HepG2 (cell line): ENCODE results near the gene MAP2K2. TPM values are rescaled to one million over a fixed set of nuclear protein-coding genes. Genes with fewer than 3 reads are reported as not detected.

Source experiments
- HIVEP1 ChIP-seq: sonication (generic); formaldehyde crosslinking; IDR thresholded peaks from 2 replicates; pipeline ENCODE4 v1.4.0; 2020; ENCODE audit warnings: mild to moderate bottlenecking, missing genetic modification reagents
- KDM2A ChIP-seq: sonication (generic); formaldehyde crosslinking; IDR thresholded peaks from 2 replicates; pipeline ENCODE4 v1.4.0; 2020; ENCODE audit warnings: low read depth, missing genetic modification reagents, borderline replicate concordance
- MEIS1 ChIP-seq: sonication (generic); formaldehyde crosslinking; IDR thresholded peaks from 2 replicates; pipeline ENCODE4 v1.9.0; 2021; ENCODE audit warnings: mild to moderate bottlenecking, missing genetic modification reagents, moderate library complexity, borderline replicate concordance
- NBN ChIP-seq: fragments of 450-650 bp; conservative IDR thresholded peaks from 2 replicates; pipeline ENCODE4 v1.6.1; 2017
- ZNF101 ChIP-seq: sonication (generic); formaldehyde crosslinking; IDR thresholded peaks from 2 replicates; pipeline ENCODE4 v1.4.0; 2020; ENCODE audit warnings: mild to moderate bottlenecking, low read depth, missing genetic modification reagents, borderline replicate concordance
- ZNF225 ChIP-seq: sonication (generic); formaldehyde crosslinking; IDR thresholded peaks from 2 replicates; pipeline ENCODE4 v1.4.0; 2020; ENCODE audit warnings: mild to moderate bottlenecking, missing genetic modification reagents
- polyA plus RNA-seq, 8 experiments: library from polyadenylated mRNA; depleted of rRNA in 3 of 8; stranded (reverse) in 7 of 8; unstranded in 1 of 8; fragments of >200 nt; fragmentation: Illumina TruSeq in 4 of 8; extraction: Trizol in 4 of 8; gene quantifications; 2 replicates each; pipeline versions ENCODE4 v1.2.1 to v1.2.3, GENCODE V29; 2011 to 2016; ENCODE audit warnings: low read depth in 4 of 8, missing spikeins in 1 of 8, mixed read lengths in 1 of 8; ENCODE audit not compliant: insufficient read depth in 1 of 8
- total RNA-seq, 5 experiments: library from RNA; depleted of rRNA; stranded (reverse); fragments of >200 nt; fragmentation: Illumina TruSeq; extraction: Trizol; gene quantifications; 2 replicates each; pipeline ENCODE4 v1.2.3, GENCODE V29; 2016; ENCODE audit warnings: low read depth in 1 of 5
- TF ChIP-seq, protein P1 (sequence below): sonication (generic); formaldehyde crosslinking; IDR thresholded peaks from 2 replicates; pipeline ENCODE4 v1.4.0; 2020; ENCODE audit warnings: low read depth, missing genetic modification reagents
- TF ChIP-seq, protein P2 (sequence below): sonication (generic); formaldehyde crosslinking; IDR thresholded peaks from 2 replicates; pipeline ENCODE4 v1.5.0; 2020; ENCODE audit warnings: mild to moderate bottlenecking, missing genetic modification reagents
- TF ChIP-seq, protein P3 (sequence below): sonication (generic); formaldehyde crosslinking; IDR thresholded peaks from 2 replicates; pipeline ENCODE4 v1.8.1; 2023; ENCODE audit warnings: mild to moderate bottlenecking, missing genetic modification reagents
- TF ChIP-seq, protein P4 (sequence below): sonication (generic); formaldehyde crosslinking; IDR thresholded peaks from 2 replicates; pipeline ENCODE4 v1.5.0; 2020; ENCODE audit warnings: mild to moderate bottlenecking, missing genetic modification reagents
- TF ChIP-seq, protein P5 (sequence below), 2 experiments: IDR thresholded peaks; 2 replicates each; pipeline ENCODE4 v1.6.1; 2011 to 2012; ENCODE audit warnings: low read length in 2 of 2, borderline replicate concordance in 1 of 2, low read depth in 1 of 2, mild to moderate bottlenecking in 1 of 2, moderate library complexity in 1 of 2
- TF ChIP-seq, protein P6 (sequence below): sonication (generic); formaldehyde crosslinking; IDR thresholded peaks from 2 replicates; pipeline ENCODE4 v1.8.1; 2023; ENCODE audit warnings: missing genetic modification reagents, inconsistent platforms, borderline replicate concordance

MAP2K2 gene
- total and polyA plus RNA-seq, 2 of the 13 experiments (the other 11 are each of a cell fraction or from before 2014, with no cell fraction given): 70.3 to 80.9 TPM

DNA sequence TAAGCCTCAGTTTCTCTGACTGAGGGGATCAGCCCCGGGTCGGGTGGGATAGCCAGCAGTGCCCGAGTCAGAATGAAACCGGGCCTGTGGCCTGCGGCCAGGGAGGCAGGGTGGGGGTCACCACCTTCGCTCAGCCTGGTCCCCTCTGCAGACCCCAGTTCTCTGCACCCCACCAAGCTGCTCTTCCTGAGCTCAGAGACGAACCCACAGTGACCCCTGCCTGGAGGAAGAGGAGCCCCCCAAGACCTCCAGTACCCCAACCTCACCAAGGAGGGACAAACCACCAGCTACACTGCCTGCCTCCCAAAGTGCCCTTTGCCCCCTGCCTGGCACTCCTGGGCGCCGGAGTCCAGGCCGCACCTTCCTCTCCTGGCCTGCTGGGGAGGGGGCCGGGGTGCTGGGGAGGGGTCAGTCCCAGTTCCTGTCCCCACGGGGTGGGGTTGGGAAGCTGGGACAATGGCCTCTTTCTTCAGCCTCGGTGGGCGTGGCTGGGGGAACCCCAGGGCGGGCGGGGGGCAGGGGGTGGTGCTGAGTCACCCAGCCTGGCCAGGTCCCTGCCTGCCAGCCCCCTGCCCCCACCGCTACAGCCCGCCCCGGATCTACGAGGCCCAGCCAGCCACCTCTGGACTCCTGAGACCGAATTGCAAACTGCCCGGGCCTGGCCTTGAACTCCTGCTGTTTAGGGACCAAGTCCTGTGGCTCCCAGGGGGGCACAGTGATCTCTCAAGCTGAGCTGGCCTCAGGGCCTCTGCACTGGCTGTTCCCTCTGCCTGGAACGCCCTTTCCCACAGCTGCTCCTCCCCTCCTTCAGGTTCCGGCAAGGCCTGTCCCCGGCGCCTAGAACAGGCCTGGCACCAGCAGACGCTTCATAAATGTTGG is 71.6 kb downstream of the MAP2K2 start (continued):
- TF ChIP-seq, protein P1, sequence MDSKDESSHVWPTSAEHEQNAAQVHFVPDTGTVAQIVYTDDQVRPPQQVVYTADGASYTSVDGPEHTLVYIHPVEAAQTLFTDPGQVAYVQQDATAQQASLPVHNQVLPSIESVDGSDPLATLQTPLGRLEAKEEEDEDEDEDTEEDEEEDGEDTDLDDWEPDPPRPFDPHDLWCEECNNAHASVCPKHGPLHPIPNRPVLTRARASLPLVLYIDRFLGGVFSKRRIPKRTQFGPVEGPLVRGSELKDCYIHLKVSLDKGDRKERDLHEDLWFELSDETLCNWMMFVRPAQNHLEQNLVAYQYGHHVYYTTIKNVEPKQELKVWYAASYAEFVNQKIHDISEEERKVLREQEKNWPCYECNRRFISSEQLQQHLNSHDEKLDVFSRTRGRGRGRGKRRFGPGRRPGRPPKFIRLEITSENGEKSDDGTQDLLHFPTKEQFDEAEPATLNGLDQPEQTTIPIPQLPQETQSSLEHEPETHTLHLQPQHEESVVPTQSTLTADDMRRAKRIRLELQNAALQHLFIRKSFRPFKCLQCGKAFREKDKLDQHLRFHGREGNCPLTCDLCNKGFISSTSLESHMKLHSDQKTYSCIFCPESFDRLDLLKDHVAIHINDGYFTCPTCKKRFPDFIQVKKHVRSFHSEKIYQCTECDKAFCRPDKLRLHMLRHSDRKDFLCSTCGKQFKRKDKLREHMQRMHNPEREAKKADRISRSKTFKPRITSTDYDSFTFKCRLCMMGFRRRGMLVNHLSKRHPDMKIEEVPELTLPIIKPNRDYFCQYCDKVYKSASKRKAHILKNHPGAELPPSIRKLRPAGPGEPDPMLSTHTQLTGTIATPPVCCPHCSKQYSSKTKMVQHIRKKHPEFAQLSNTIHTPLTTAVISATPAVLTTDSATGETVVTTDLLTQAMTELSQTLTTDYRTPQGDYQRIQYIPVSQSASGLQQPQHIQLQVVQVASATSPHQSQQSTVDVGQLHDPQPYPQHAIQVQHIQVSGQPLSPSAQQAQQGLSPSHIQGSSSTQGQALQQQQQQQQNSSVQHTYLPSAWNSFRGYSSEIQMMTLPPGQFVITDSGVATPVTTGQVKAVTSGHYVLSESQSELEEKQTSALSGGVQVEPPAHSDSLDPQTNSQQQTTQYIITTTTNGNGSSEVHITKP (CRISPR knock-in tag): no peak
- TF ChIP-seq NBN (no peak), ZNF101 (CRISPR knock-in tag) (no peak), MEIS1 (CRISPR knock-in tag) (peak; percentile 70; the same call in 1 of the 2 replicates), KDM2A (CRISPR knock-in tag) (peak; percentile 68; the same call in 1 of the 2 replicates), ZNF225 (CRISPR knock-in tag) (no peak; the same call in 1 of the 2 replicates), HIVEP1 (CRISPR knock-in tag) (peak; percentile 98)
- TF ChIP-seq, protein P2, sequence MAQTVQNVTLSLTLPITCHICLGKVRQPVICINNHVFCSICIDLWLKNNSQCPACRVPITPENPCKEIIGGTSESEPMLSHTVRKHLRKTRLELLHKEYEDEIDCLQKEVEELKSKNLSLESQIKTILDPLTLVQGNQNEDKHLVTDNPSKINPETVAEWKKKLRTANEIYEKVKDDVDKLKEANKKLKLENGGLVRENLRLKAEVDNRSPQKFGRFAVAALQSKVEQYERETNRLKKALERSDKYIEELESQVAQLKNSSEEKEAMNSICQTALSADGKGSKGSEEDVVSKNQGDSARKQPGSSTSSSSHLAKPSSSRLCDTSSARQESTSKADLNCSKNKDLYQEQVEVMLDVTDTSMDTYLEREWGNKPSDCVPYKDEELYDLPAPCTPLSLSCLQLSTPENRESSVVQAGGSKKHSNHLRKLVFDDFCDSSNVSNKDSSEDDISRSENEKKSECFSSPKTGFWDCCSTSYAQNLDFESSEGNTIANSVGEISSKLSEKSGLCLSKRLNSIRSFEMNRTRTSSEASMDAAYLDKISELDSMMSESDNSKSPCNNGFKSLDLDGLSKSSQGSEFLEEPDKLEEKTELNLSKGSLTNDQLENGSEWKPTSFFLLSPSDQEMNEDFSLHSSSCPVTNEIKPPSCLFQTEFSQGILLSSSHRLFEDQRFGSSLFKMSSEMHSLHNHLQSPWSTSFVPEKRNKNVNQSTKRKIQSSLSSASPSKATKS: no peak
- TF ChIP-seq, protein P3, sequence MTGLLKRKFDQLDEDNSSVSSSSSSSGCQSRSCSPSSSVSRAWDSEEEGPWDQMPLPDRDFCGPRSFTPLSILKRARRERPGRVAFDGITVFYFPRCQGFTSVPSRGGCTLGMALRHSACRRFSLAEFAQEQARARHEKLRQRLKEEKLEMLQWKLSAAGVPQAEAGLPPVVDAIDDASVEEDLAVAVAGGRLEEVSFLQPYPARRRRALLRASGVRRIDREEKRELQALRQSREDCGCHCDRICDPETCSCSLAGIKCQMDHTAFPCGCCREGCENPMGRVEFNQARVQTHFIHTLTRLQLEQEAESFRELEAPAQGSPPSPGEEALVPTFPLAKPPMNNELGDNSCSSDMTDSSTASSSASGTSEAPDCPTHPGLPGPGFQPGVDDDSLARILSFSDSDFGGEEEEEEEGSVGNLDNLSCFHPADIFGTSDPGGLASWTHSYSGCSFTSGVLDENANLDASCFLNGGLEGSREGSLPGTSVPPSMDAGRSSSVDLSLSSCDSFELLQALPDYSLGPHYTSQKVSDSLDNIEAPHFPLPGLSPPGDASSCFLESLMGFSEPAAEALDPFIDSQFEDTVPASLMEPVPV: peak; percentile 92
- TF ChIP-seq, protein P4, sequence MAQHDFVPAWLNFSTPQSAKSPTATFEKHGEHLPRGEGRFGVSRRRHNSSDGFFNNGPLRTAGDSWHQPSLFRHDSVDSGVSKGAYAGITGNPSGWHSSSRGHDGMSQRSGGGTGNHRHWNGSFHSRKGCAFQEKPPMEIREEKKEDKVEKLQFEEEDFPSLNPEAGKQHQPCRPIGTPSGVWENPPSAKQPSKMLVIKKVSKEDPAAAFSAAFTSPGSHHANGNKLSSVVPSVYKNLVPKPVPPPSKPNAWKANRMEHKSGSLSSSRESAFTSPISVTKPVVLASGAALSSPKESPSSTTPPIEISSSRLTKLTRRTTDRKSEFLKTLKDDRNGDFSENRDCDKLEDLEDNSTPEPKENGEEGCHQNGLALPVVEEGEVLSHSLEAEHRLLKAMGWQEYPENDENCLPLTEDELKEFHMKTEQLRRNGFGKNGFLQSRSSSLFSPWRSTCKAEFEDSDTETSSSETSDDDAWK (CRISPR knock-in tag): no peak
- TF ChIP-seq, protein P5, sequence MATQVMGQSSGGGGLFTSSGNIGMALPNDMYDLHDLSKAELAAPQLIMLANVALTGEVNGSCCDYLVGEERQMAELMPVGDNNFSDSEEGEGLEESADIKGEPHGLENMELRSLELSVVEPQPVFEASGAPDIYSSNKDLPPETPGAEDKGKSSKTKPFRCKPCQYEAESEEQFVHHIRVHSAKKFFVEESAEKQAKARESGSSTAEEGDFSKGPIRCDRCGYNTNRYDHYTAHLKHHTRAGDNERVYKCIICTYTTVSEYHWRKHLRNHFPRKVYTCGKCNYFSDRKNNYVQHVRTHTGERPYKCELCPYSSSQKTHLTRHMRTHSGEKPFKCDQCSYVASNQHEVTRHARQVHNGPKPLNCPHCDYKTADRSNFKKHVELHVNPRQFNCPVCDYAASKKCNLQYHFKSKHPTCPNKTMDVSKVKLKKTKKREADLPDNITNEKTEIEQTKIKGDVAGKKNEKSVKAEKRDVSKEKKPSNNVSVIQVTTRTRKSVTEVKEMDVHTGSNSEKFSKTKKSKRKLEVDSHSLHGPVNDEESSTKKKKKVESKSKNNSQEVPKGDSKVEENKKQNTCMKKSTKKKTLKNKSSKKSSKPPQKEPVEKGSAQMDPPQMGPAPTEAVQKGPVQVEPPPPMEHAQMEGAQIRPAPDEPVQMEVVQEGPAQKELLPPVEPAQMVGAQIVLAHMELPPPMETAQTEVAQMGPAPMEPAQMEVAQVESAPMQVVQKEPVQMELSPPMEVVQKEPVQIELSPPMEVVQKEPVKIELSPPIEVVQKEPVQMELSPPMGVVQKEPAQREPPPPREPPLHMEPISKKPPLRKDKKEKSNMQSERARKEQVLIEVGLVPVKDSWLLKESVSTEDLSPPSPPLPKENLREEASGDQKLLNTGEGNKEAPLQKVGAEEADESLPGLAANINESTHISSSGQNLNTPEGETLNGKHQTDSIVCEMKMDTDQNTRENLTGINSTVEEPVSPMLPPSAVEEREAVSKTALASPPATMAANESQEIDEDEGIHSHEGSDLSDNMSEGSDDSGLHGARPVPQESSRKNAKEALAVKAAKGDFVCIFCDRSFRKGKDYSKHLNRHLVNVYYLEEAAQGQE (IDR thresholded peaks at IDR 0.05; ENCODE audit: borderline replicate concordance in 1 of 2, low read depth in 1 of 2, low read length in 2 of 2): no peak; a peak in 2 of 4 replicates
- TF ChIP-seq, protein P6, sequence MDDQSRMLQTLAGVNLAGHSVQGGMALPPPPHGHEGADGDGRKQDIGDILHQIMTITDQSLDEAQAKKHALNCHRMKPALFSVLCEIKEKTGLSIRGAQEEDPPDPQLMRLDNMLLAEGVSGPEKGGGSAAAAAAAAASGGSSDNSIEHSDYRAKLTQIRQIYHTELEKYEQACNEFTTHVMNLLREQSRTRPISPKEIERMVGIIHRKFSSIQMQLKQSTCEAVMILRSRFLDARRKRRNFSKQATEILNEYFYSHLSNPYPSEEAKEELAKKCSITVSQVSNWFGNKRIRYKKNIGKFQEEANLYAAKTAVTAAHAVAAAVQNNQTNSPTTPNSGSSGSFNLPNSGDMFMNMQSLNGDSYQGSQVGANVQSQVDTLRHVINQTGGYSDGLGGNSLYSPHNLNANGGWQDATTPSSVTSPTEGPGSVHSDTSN (CRISPR knock-in tag): no peak
